SU-DHL-6 (cell line): ENCODE results near the gene ARPP21.

Source experiments
- H2AFZ ChIP-seq: fragments of 200-600 bp; sonication (generic); 2 replicates; pipeline ENCODE4 v1.6.1; 2014; ENCODE audit warnings: low read depth, mild to moderate bottlenecking, moderate library complexity, mixed read lengths, antibody characterized with exemption, low read length; ENCODE audit not compliant: severe bottlenecking
- H3F3A ChIP-seq: fragments of 200-600 bp; shearing (Covaris generic); 2 replicates; pipeline ENCODE4 v1.6.0; 2016; ENCODE audit warnings: antibody characterized with exemption, mild to moderate bottlenecking; ENCODE audit not compliant: insufficient read depth
- H3K27ac ChIP-seq: fragments of 200-600 bp; sonication (generic); 2 replicates; pipeline ENCODE4 v1.5.1; 2016; ENCODE audit warnings: low read depth, mild to moderate bottlenecking, low read length, moderate library complexity, mixed read lengths
- H3K27me3 ChIP-seq: fragments of 200-600 bp; sonication (generic), shearing (Covaris generic); 2 replicates; pipeline ENCODE4 v1.6.0; 2014; ENCODE audit warnings: mild to moderate bottlenecking, low read length
- H3K36me3 ChIP-seq: fragments of 200-600 bp; sonication (generic); 2 replicates; pipeline ENCODE4 v1.6.1; 2014; ENCODE audit warnings: mild to moderate bottlenecking, low read length, mixed read lengths
- H3K4me2 ChIP-seq: fragments of 300-600, 200-600 bp; shearing (Covaris generic), sonication (generic); 2 replicates; pipeline ENCODE4 v1.6.0; 2014; ENCODE audit warnings: low read length, low read depth, mild to moderate bottlenecking; ENCODE audit not compliant: poor library complexity, severe bottlenecking
- H3K4me3 ChIP-seq: fragments of 200-600 bp; sonication (generic); 2 replicates; pipeline ENCODE4 v1.5.1; 2014; ENCODE audit warnings: antibody characterized with exemption, low read length, mild to moderate bottlenecking, mixed read lengths; ENCODE audit not compliant: insufficient read depth, poor library complexity, severe bottlenecking
- H3K79me2 ChIP-seq: fragments of 200-600 bp; sonication (generic); 2 replicates; pipeline ENCODE4 v1.6.1; 2014; ENCODE audit warnings: mild to moderate bottlenecking, low read length, moderate library complexity; ENCODE audit not compliant: insufficient read depth
- H3K9ac ChIP-seq: fragments of 200-600 bp; sonication (generic); 2 replicates; pipeline ENCODE4 v1.7.0; 2014; ENCODE audit warnings: mild to moderate bottlenecking, low read length
- H3K9me2 ChIP-seq: fragments of 200-600 bp; sonication (generic); replicated peaks from 2 replicates; pipeline ENCODE4 v1.6.1; 2014; ENCODE audit warnings: low read length; ENCODE audit not compliant: insufficient read depth
- H3K9me3 ChIP-seq: fragments of 200-600 bp; sonication (generic); 2 replicates; pipeline ENCODE4 v1.6.1; 2014; ENCODE audit warnings: low read length, mixed read lengths; ENCODE audit not compliant: insufficient read depth
- H4K20me1 ChIP-seq: fragments of 200-600 bp; sonication (generic); 2 replicates; pipeline ENCODE4 v1.6.1; 2014; ENCODE audit warnings: low read depth, mild to moderate bottlenecking, antibody characterized with exemption, low read length, moderate library complexity, mixed read lengths
- CTCF ChIP-seq: fragments of 200-600 bp; sonication (generic); IDR thresholded peaks from one replicate; pipeline ENCODE4 v1.5.1; 2017; ENCODE audit warnings: antibody characterized with exemption, mild to moderate bottlenecking, low read length, moderate library complexity; ENCODE audit not compliant: insufficient read depth, poor library complexity, severe bottlenecking
- EZH2phosphoT487 ChIP-seq: fragments of 200-600 bp; sonication (generic), shearing (Covaris generic); conservative IDR thresholded peaks from 2 replicates; pipeline ENCODE4 v1.6.1; 2018; ENCODE audit warnings: mild to moderate bottlenecking, antibody characterized with exemption, low read length, moderate library complexity, mixed read lengths

The ARPP21 gene

GRCh38 chr3:35675206-35675605 is 35.9 kb downstream of the ARPP21 start:
- Histone ChIP-seq H3K36me3 (no peaks in the 10 kb centered on the region), H3K9me2 (no peaks in the 10 kb centered on the region), H3K27me3 (no peaks in the 10 kb centered on the region), H3F3A (peaks cover 45% of the 10 kb centered on the region), H3K79me2 (peaks cover 38% of the 10 kb centered on the region), H4K20me1 (no peaks in the 10 kb centered on the region), H2AFZ (no peak overlapping the region), H3K9me3 (no peaks in the 10 kb centered on the region), H3K9ac (peak overlapping the region; percentile 21), H3K4me3 (no peak overlapping the region), H3K27ac (peak overlapping the region; percentile 99), H3K4me2 (peak overlapping the region; percentile 84)
- TF ChIP-seq CTCF (no peak), EZH2phosphoT487 (no peak)

GRCh38 chr3:35675621-35676020 is 36.3 kb downstream of the ARPP21 start:
- Histone ChIP-seq H3K9ac (peak overlapping the region; percentile 21), H3K4me3 (no peak overlapping the region), H3F3A (peaks cover 46% of the 10 kb centered on the region), H3K36me3 (no peaks in the 10 kb centered on the region), H3K27me3 (no peaks in the 10 kb centered on the region), H4K20me1 (no peaks in the 10 kb centered on the region), H3K9me3 (no peaks in the 10 kb centered on the region), H3K4me2 (peak overlapping the region; percentile 84), H2AFZ (no peak overlapping the region), H3K79me2 (peaks cover 38% of the 10 kb centered on the region), H3K9me2 (no peaks in the 10 kb centered on the region), H3K27ac (peak overlapping the region; percentile 99)
- TF ChIP-seq EZH2phosphoT487 (no peak), CTCF (no peak)

- Histone ChIP-seq H3K4me3 (no peak overlapping the region), H3F3A (peaks cover 41% of the 10 kb centered on the region), H2AFZ (no peak overlapping the region), H3K79me2 (peaks cover 38% of the 10 kb centered on the region), H3K27ac (peak overlapping the region; percentile 99), H3K9me3 (no peaks in the 10 kb centered on the region), H3K36me3 (no peaks in the 10 kb centered on the region), H3K9me2 (no peaks in the 10 kb centered on the region), H3K27me3 (no peaks in the 10 kb centered on the region), H4K20me1 (no peaks in the 10 kb centered on the region), H3K4me2 (peak overlapping the region; percentile 84), H3K9ac (peak overlapping the region; percentile 58)
- no peak for TF ChIP-seq CTCF
- TF ChIP-seq EZH2phosphoT487, result no peak
These were observed 38.5 kb downstream of the ARPP21 start for GRCh38 chr3:35677797-35678196.
